Measurements from ENCODE around the gene SNX4.

- TF ChIP-seq, protein P1, sequence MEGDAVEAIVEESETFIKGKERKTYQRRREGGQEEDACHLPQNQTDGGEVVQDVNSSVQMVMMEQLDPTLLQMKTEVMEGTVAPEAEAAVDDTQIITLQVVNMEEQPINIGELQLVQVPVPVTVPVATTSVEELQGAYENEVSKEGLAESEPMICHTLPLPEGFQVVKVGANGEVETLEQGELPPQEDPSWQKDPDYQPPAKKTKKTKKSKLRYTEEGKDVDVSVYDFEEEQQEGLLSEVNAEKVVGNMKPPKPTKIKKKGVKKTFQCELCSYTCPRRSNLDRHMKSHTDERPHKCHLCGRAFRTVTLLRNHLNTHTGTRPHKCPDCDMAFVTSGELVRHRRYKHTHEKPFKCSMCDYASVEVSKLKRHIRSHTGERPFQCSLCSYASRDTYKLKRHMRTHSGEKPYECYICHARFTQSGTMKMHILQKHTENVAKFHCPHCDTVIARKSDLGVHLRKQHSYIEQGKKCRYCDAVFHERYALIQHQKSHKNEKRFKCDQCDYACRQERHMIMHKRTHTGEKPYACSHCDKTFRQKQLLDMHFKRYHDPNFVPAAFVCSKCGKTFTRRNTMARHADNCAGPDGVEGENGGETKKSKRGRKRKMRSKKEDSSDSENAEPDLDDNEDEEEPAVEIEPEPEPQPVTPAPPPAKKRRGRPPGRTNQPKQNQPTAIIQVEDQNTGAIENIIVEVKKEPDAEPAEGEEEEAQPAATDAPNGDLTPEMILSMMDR (IDR thresholded peaks at IDR 0.05): no peak
- no peak for TF ChIP-seq POLR2A (IDR thresholded peaks at IDR 0.05)
Measured at GRCh38 chr3:125460233-125460632, 59.8 kb downstream of the SNX4 start.

All from right lobe of liver (tissue), 4 donors.